HG02642 (cell line): ENCODE results near the gene TUBA1C.
"Not testable (repeated sequence)": the region's sequence is repeated elsewhere in the genome, so short reads cannot be mapped to it uniquely, and the experiment has no call there.

Experiments
- ATAC-seq: cut with Tn5 transposase; IDR thresholded peaks from one replicate; pipeline ENCODE4 v1.9.1; 2021; ENCODE audit warnings: mild to moderate bottlenecking; ENCODE audit not compliant: unreplicated experiment, poor library complexity

Gene TUBA1C

GRCh38 chr12:49253033-49253623, 11.8 kb upstream of the TUBA1C start:
- no peak for ATAC-seq

DNA sequence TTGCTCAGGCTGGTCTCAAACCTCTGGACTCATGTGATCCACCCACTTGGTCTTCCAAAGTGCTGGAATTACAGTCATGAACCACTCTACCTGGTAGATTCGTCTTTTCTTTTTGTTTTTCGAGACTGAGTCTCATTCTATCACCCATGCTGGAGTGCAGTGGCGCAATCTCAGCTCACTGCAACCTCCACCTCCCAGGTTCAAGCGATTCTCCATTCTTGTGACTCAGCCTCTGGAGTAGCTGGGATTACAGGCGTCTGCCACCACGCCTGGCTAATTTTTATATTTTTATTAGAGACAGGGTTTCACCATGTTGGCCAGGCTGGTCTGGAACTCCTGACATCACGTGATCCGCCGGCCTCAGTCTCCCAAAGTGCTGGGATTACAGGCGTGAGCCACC, 9.4 kb upstream of the TUBA1C start:
- ATAC-seq = not testable (repeated sequence)

GRCh38 chr12:49255857-49256637, 8.8 kb upstream of the TUBA1C start:
- ATAC-seq = no peak

DNA sequence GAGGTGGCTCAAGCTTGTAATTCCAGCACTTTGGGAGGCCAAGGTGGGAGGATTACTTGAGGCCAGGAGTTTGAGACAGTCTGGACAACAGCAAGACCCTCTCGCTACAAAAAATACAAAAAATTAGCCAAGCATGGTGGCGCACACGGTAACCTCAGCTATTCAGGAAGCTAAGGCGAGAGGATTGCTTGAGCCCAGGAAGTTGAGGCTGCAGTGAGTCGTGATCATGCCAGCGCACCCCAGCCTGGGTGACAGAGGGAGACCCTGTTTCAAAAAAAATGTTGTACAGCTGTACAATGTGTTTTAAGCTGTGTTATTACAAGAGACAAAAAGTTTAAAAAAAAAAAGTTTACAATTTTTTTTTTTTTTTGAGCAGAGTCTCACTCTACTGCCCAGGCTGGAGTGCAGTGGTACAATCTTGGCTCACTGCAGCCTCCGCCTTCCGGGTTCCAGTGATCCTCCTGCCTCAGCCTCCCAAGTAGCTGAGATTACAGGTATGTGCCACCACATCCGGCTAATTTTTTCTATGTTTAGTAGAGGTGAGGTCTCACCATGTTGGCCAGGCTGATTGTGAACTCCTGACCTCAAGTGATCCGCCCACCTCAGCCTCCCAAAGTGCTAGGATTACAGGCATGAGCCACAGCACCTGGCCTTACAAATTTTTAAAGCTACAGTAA, 7.2 kb upstream of the TUBA1C start:
- ATAC-seq = not testable (repeated sequence)

- no peak for ATAC-seq
Measured at GRCh38 chr12:49259452-49259851, 5.4 kb upstream of the TUBA1C start.

- ATAC-seq = no peak
Measured at GRCh38 chr12:49260166-49260565, 4.7 kb upstream of the TUBA1C start.

DNA sequence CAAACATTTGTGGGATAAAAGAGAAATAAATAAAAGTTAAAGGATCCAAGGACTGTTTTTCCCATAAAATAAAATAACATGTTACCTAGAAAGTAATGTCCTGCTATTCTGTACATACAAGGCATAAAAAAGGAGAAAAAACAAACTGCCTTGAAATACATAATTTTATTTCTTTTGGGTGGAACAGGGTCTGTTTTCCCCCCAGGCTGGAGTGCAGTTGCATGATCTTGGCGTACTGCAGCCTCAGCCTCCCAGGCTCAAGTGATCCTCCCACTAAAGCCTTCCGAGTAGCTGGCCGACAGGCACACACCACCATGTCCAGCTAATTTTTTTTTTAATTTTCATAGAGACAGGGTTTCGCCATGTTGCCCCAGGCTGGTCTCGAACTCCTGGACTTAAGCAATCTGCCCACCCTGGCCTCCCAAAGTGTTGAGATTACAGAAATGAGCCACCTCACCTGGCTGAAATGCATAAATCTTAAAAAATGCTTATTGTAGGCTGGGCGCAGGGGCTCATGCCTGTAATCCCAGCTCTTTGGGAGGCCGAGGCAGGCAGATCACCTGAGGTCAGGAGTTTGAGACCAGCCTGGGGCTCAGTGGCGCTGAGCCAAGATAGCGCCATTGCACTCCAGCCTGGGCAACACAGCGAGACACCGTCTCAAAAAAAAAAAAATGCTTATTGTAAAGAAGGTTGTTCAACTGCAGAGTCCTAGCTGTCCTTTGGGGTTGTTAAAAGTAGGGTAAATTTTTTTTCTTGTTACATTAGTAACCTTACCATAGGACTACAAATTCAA, 4.1 kb upstream of the TUBA1C start:
- no peak for ATAC-seq

DNA sequence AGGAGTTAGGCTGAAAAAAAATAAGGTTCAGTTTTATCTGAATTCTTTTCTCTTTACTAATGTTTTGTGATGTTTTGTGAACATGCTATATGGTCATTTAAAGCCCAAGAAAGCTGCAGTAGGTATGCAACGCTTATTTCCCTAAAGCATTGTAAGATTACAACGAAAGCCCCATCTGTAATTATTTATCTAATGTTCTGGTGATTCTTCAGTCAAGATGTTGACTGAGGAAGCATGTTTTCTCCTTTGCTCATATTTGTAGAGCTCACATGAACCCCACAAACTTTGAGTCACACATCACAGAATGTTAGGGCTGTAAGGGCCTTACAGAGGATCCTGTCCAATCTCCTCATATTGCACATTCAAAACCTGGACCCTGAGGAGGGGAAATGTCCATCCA, 3.2 kb upstream of the TUBA1C start:
- ATAC-seq = no peak

GRCh38 chr12:49263400-49263763, 1.5 kb upstream of the TUBA1C start:
- no peak for ATAC-seq

DNA sequence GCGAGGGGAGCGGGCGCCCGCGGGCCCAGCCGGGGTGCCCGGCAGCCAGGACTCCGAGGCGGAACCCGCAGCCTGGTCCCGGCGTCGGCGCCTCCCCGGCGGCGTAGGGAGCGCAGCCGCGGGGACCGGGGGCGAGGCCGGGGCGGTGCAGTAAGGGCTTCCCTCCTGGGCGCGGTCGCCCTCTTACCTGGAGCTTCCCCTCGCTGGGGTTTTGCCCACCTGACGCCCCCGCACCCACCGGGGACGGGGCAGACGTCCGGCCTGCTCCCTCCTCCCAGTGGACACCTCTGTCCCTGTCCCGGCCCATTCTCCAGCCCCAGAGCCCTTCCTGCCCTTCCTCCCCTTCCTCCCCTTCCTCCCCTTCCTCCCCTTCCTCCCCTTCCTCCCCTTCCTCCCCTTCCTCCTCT, 413 bp upstream of the TUBA1C start:
- ATAC-seq = peak; percentile 24

DNA sequence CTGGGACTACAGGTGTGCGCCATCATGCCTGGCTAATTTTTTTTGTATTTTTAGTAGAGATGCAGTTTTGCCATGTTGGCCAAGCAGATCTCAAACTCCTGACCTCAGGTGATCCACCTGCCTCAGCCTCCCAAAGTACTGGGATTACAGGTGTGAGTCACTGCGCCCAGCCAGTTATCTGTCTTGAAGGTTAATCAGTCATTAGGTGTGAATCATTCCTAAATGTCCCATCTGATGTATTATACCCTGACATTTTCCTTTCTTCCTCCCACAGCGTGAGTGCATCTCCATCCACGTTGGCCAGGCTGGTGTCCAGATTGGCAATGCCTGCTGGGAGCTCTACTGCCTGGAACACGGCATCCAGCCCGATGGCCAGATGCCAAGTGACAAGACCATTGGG, 4.3 kb downstream of the TUBA1C start:
- ATAC-seq = not testable (repeated sequence)

DNA sequence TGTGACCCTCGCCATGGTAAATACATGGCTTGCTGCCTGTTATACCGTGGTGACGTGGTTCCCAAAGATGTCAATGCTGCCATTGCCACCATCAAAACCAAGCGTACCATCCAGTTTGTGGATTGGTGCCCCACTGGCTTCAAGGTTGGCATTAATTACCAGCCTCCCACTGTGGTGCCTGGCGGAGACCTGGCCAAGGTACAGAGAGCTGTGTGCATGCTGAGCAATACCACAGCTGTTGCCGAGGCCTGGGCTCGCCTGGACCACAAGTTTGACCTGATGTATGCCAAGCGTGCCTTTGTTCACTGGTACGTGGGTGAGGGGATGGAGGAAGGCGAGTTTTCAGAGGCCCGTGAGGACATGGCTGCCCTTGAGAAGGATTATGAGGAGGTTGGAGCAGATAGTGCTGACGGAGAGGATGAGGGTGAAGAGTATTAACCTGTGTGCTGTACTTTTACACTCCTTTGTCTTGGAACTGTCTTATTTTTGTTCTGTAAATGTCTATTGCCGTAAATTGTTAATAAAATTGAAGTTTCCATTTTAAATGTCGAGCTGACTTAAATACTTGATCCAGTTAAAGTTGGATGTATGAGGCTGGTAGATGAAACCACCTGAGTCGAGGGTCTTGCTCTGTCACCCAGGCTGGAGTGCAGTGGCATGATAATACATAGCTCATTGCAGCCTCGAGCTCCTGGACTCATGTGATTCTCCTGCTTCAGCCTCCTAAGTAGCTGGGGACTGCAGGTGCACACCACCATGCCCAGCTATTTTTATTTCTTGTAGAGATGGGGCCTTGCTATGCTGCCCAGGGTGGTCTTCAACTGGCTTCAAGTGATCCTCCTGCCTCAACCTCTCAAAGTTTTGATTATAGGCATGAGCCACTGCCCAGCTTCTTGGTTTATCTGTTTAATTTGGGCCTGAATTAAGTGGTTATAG, 8.2 kb downstream of the TUBA1C start:
- ATAC-seq = no peak

DNA sequence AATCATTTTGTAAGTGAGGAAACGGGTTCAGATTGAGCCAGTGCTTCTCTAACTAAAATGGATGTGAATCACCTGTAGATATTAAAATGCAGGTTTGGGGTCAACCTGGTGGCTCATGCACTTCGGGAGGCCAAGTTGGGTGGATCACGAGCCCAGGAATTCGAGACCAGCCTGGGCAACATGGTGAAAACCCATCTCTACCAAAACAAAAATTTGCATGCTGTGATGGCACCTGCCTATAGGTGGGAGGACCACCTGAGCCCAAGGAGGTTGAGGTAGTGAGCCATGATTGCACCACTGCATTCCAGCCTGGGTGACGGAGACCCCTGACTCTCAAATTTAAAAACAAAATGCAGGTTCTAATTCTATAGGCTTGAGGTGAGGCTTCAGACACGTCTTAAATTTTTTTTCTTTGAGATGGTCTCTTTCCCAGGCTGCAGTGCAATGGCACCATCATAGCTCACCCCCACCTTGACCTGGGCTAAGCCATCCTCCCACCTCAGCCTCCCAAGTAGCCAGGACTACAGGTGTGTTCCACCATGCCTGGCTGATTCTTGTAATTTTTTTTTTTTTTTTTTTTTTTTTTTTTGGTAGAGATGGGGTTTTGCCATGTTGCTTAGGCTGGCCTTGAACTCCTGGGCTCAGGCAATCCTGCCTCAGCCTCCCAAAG, 9.0 kb downstream of the TUBA1C start:
- no peak for ATAC-seq

DNA sequence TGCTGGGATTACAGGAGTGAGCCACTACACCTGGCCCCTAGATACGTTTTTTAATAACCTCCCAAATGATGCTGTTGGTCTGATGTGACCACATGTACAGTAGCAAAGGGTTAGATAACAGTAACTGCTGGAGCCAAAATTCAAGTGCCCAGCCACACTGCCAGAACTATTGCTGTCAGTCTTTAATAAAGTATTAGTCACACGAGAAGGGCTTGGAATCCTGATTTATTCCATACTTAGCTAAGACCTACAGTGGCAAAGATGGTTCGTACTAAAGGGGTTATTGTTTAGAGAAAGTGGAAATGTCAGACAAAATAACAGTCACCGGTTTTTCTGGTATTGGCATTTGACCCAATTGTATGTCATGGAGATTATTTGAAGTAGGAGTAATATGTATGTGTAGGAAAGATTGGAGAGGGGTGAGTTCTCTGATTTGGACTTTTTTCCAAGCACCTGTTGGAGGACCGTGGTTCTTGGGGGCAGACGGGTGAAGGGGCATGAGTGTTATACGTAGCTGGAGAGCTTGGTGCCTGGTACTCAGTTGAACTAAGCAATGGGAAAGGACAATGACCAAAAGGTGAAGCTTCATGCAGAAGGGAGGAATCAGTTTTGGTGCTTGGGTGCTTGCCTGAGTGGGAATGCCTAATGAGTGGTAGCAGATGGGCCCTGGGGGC, 9.7 kb downstream of the TUBA1C start:
- no peak for ATAC-seq

DNA sequence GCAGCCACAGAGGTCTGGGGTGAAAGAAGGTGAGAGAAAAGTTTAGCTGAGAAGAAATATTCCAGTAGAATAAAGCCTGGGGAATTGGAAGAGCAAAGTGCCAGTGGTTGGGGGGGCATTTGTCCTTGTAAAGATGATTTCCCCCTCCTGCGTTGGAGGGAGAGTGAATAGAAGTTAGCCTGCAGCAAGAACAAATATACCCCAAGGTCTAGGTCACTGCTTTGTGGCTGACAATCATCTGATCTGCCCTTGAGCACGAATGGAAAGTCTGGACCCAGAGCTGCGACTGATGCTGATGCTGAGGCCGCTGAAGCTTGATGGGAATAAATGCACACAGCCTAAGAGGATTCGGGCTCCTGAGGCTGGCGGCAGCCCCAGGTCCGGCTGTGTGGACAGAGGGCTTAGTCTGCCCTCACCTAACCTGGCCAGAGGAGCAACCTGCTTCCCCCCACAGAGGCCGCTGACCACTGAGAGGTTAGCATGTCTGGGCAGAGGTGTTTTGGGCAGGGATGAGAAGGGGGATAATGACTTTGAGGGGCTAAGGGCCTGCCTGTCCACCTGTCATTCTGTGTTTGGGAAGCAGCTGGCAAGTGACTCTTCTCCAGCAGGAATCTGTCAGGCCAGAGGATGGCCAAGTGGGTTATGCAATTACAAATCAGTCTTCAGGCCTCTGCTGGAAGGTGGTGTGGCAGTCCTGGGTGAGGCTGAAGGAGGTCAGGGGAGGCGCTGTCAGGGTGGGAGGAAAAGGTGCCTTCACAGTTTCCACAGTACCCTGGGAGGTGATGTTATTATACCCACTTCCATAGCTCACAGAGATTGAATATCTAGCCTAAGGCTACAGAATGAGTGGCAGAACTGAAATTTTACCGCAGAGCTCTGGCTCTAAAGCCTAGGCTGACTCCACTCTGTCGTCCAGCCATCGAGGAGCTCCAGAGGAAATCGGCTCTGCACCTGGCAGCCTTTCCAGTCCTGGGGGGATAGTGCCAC, 11.7 kb downstream of the TUBA1C start:
- no peak for ATAC-seq

GRCh38 chr12:49277466-49277865, 12.6 kb downstream of the TUBA1C start:
- no peak for ATAC-seq

DNA sequence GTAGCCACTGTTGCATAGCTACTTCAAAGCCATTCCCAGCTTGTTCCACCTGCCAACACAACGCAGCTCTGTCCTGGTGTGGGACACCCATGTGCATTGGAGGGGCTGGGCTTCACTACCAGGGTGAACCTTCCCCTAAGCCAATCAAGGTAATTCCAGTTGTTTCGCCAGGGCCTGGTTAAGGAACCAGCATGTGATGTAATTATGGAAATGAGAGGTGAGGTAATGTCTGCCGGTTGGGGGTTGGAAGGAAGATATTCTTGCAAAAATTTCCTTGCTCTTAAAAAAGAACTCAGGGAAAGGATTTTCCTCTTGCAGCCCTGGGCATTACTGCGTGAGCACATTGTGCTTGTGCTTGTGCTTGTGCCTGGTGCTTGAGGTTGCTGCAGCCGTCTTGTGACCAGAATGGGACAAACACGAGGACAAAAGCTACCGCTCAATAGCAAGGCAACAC, 14.9 kb downstream of the TUBA1C start:
- ATAC-seq = no peak
